Measurements from ENCODE around the gene TAF4B.

DNA sequence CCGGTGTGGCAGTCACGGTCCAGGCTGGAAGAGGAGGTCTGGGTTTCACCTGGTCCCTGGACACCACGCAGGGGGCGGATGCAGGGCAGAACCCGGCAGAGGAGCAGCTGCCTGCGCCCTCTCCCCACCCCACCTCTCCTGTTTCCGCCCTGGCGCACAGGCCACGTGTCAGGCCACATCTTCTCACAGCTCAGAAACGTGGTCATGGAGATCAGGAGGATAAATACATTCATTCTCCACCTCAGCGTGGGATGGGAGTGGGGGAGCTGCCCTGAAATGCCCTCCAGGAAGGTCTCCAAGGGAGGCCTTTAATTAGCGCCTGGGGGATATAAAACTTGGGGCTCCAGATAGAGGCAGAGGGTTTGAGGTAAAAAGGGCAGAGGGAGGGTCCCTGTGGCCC lies 180.1 kb downstream of the TAF4B start:
- no peak for TF ChIP-seq EZH2 (IDR thresholded peaks at IDR 0.05; ENCODE audit: insufficient read depth, poor library complexity, severe bottlenecking)
- no peak for TF ChIP-seq EZH2phosphoT487 (IDR thresholded peaks at IDR 0.05; ENCODE audit: insufficient read depth, low read depth)
